Osteoblast (primary cell): Measurements from ENCODE around the gene RNF6. TPM values are rescaled to one million over a fixed set of nuclear protein-coding genes. Genes with fewer than 3 reads are reported as not detected.

Experiments
- DNase-seq: peaks from one replicate; pipeline ENCODE4 v3.0.0; 2011; ENCODE audit warnings: low spot score, mixed read lengths; ENCODE audit not compliant: insufficient read length; ENCODE audit errors: missing footprints
- H2AFZ ChIP-seq: 2 replicates; pipeline ENCODE4 v1.6.0; 2011; ENCODE audit warnings: mild to moderate bottlenecking, low read length
- H3K27ac ChIP-seq: 2 replicates; pipeline ENCODE4 v1.5.1; 2011; ENCODE audit warnings: mild to moderate bottlenecking, low read depth, low read length, moderate library complexity
- H3K27me3 ChIP-seq: 2 replicates; pipeline ENCODE4 v1.6.0; 2012; ENCODE audit warnings: mild to moderate bottlenecking, control low read depth, inconsistent platforms, low read length, moderate library complexity; ENCODE audit not compliant: insufficient read depth
- H3K36me3 ChIP-seq: 2 replicates; pipeline ENCODE4 v1.5.1; 2011; ENCODE audit warnings: mild to moderate bottlenecking, low read length, control low read depth, moderate library complexity; ENCODE audit not compliant: insufficient read depth
- H3K4me1 ChIP-seq: 2 replicates; pipeline ENCODE4 v1.5.1; 2011; ENCODE audit warnings: mild to moderate bottlenecking, low read length, control low read depth, moderate library complexity; ENCODE audit not compliant: insufficient read depth
- H3K4me2 ChIP-seq: 2 replicates; pipeline ENCODE4 v1.6.0; 2011; ENCODE audit warnings: mild to moderate bottlenecking, low read length; ENCODE audit not compliant: insufficient read depth
- H3K4me3 ChIP-seq: fragments of 200-600 bp; sonication (generic); 3 replicates; pipeline ENCODE4 v1.5.1; 2012; ENCODE audit warnings: mild to moderate bottlenecking, low read length, inconsistent platforms; ENCODE audit not compliant: insufficient read depth
- H3K79me2 ChIP-seq: 2 replicates; pipeline ENCODE4 v1.6.0; 2012; ENCODE audit warnings: mild to moderate bottlenecking, low read length, control low read depth, inconsistent platforms; ENCODE audit not compliant: insufficient read depth
- H3K9me3 ChIP-seq: 2 replicates; pipeline ENCODE4 v1.5.1; 2011; ENCODE audit warnings: low read depth, low read length, control low read depth
- H4K20me1 ChIP-seq: 2 replicates; pipeline ENCODE4 v1.6.0; 2012; ENCODE audit warnings: mild to moderate bottlenecking, low read length, control low read depth; ENCODE audit not compliant: insufficient read depth
- total RNA-seq: library from RNA; depleted of rRNA; stranded (reverse); fragments of >200 nt; gene quantifications from 2 replicates; pipeline ENCODE4 v1.2.3, GENCODE V29; 2012
- TF ChIP-seq, protein P1 (sequence below): IDR thresholded peaks from 2 replicates; pipeline ENCODE4 v1.5.1; 2011; ENCODE audit warnings: mild to moderate bottlenecking, low read depth, low read length, moderate library complexity; ENCODE audit errors: extremely low read depth

The RNF6 gene
- total RNA-seq, 1 donor: 52.5 TPM

DNA sequence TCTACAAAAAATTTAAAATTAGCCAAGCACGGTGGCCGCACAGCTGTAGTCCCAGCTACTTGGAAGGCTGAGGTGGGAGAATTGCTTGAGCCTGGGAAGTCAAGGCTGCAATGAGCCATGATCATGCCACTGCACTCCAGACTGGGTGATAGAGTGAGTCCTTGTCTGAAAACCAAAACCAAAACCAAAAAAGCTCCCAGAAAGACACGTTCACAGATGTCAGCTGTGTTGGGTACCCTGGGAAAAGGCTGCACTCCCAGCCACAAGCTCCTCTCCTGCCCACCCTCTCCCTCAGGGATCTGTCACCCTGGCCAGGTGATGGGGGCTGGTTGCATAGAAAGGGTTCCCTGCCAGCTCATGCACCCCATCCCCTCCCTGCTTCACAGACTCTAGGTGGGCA, 53.3 kb downstream of the RNF6 start:
- H4K20me1 ChIP-seq: no peaks in the 10 kb centered on the region
- H3K4me2 ChIP-seq: no peak overlapping the region
- H3K27ac ChIP-seq: no peak overlapping the region
- H3K79me2 ChIP-seq: no peaks in the 10 kb centered on the region
- H2AFZ ChIP-seq: no peak overlapping the region
- TF ChIP-seq, protein P1, sequence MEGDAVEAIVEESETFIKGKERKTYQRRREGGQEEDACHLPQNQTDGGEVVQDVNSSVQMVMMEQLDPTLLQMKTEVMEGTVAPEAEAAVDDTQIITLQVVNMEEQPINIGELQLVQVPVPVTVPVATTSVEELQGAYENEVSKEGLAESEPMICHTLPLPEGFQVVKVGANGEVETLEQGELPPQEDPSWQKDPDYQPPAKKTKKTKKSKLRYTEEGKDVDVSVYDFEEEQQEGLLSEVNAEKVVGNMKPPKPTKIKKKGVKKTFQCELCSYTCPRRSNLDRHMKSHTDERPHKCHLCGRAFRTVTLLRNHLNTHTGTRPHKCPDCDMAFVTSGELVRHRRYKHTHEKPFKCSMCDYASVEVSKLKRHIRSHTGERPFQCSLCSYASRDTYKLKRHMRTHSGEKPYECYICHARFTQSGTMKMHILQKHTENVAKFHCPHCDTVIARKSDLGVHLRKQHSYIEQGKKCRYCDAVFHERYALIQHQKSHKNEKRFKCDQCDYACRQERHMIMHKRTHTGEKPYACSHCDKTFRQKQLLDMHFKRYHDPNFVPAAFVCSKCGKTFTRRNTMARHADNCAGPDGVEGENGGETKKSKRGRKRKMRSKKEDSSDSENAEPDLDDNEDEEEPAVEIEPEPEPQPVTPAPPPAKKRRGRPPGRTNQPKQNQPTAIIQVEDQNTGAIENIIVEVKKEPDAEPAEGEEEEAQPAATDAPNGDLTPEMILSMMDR: no peak
- H3K4me3 ChIP-seq: no peak overlapping the region
- H3K27me3 ChIP-seq: no peaks in the 10 kb centered on the region
- no peaks in the 10 kb centered on the region for H3K4me1 ChIP-seq
- no peaks in the 10 kb centered on the region for H3K36me3 ChIP-seq
- no peaks in the 10 kb centered on the region for H3K9me3 ChIP-seq
- DNase-seq: no peak

DNA sequence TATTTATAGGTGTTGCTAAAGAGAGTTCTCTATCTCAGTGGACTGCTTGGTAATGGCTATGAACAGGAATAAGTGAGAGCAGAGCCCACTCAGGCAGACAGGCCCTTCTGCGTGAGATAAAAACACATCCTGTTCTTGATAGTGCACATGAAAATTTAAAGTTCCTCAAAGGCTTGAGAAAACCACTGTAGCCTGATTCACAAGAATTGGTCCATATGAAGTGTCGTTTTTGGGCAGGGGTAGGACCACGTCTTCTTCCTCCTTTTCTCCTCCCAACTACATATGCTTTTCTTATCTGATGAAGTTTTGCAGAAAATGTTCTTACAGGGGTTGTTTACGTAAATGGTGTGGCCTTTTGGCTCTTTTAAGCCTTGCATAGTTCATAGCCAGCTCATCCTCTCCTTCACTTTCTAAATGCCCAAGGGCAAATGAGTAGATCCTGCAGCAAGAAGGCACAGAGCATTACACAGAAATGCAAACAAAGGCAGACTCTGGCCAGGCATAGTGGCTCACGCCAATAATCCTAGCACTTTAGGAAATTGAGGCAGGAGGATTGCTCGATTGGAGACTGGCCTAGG, 53.8 kb downstream of the RNF6 start:
- H3K27ac ChIP-seq: no peak overlapping the region
- no peak overlapping the region for H2AFZ ChIP-seq
- TF ChIP-seq, protein P1: no peak
- DNase-seq: no peak
- H3K27me3 ChIP-seq: no peaks in the 10 kb centered on the region
- H3K4me1 ChIP-seq: no peaks in the 10 kb centered on the region
- no peaks in the 10 kb centered on the region for H4K20me1 ChIP-seq
- no peaks in the 10 kb centered on the region for H3K9me3 ChIP-seq
- no peak overlapping the region for H3K4me2 ChIP-seq
- H3K79me2 ChIP-seq: no peaks in the 10 kb centered on the region
- no peak overlapping the region for H3K4me3 ChIP-seq
- no peaks in the 10 kb centered on the region for H3K36me3 ChIP-seq

DNA sequence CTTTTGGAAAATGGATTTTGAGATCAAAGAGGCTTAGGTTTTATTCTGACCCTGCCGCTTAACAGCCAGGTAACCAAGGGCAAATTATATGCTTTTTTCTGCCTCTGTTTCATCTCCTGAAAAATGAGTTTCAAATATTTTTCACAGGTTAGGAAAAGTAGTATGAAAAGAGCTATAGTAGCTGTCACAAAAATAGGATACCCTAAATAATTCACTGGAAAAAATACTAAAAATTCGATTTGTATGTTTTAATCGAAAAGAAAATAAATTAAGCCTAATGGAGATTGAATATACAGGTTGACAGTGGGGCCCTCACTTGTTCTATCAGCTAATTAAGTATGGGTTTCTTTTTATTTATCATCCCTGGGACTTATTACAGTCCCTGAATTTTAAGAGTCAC, 58.3 kb downstream of the RNF6 start:
- Histone ChIP-seq H4K20me1 (no peaks in the 10 kb centered on the region), H3K79me2 (no peaks in the 10 kb centered on the region), H3K27ac (no peak overlapping the region), H3K27me3 (no peaks in the 10 kb centered on the region), H3K4me3 (no peak overlapping the region), H3K4me1 (no peaks in the 10 kb centered on the region), H3K9me3 (no peaks in the 10 kb centered on the region), H2AFZ (no peak overlapping the region), H3K36me3 (no peaks in the 10 kb centered on the region), H3K4me2 (no peak overlapping the region)
- TF ChIP-seq, protein P1: no peak
- no peak for DNase-seq

Other genes starting within 250 kb of the RNF6 start
- gene SHISA2, start 170.3 kb downstream of the RNF6 start, total RNA-seq: 2.7 and 4.3 TPM in 2 replicates
- 17.7 and 20.0 TPM in 2 replicates for gene CDK8, start 31.8 kb upstream of the RNF6 start, total RNA-seq